T-cell (primary cell): ENCODE results near the gene FLNB. TPM values are rescaled to one million over a fixed set of nuclear protein-coding genes. Genes with fewer than 3 reads are reported as not detected.

Experiments
- ATAC-seq, 4 experiments: fragments of 200-7000 bp in 3 of 4; fragments of 150-1000 bp in 1 of 4; cut with Tn5 transposase; replicated peaks in 1 of 4; 1 replicate in 3 of 4; 2 replicates in 1 of 4; pipeline ENCODE4 v1.10.0; 2021; ENCODE audit warnings: moderate library complexity in 3 of 4, mild to moderate bottlenecking in 2 of 4, moderate number of reproducible peaks in 1 of 4
- CTCF ChIA-PET, 2 donors: fragments of 300-600 bp; sonication (Branson Sonifier 250); formaldehyde crosslinking; loops; one replicate each; lab custom pipeline; 2022; ENCODE audit warnings: antibody characterized with exemption in 2 of 2; lab: Charles Lee
- POLR2A ChIA-PET, 2 donors: fragments of 300-600 bp; sonication (Branson Sonifier 250); formaldehyde crosslinking; loops; one replicate each; lab custom pipeline; 2022; ENCODE audit warnings: antibody characterized with exemption in 2 of 2; lab: Charles Lee
- DNase-seq, 35 experiments: peaks; one replicate each; pipeline versions ENCODE4 v3.0.0 to v3.0.0-alpha.2; 2013 to 2023
- H3K27ac ChIP-seq: one replicate; pipeline ENCODE4 v1.5.1; 2013; ENCODE audit warnings: low read length
- H3K27me3 ChIP-seq, 2 experiments: replicated peaks in 1 of 2; 1 replicate in 1 of 2; 2 replicates in 1 of 2; pipeline versions ENCODE4 v1.6.1 to v1.7.0; 2013; ENCODE audit warnings: low read length in 1 of 2, mixed read lengths in 1 of 2; ENCODE audit not compliant: control insufficient read depth in 2 of 2, insufficient read depth in 2 of 2; ENCODE audit errors: extremely low read depth in 1 of 2
- H3K36me3 ChIP-seq, 2 donors: 1 replicate in 1 of 2; 2 replicates in 1 of 2; pipeline versions ENCODE4 v1.6.1 to v1.7.0; 2013; ENCODE audit warnings: low read length in 1 of 2; ENCODE audit not compliant: control insufficient read depth in 2 of 2, insufficient read depth in 1 of 2; ENCODE audit errors: extremely low read depth in 1 of 2
- H3K4me1 ChIP-seq, 2 experiments: 1 replicate in 1 of 2; 2 replicates in 1 of 2; pipeline versions ENCODE4 v1.6.1 to v1.7.0; 2013; ENCODE audit warnings: low read length in 2 of 2, mixed read lengths in 1 of 2; ENCODE audit not compliant: insufficient read depth in 2 of 2, control insufficient read depth in 1 of 2; ENCODE audit errors: extremely low read depth in 1 of 2
- H3K4me3 ChIP-seq, 2 donors: 1 replicate in 1 of 2; 2 replicates in 1 of 2; pipeline versions ENCODE4 v1.5.1 to v1.7.0; 2013; ENCODE audit warnings: mild to moderate bottlenecking in 2 of 2, low read length in 1 of 2, moderate library complexity in 1 of 2; ENCODE audit not compliant: control insufficient read depth in 1 of 2; ENCODE audit errors: extremely low read depth in 1 of 2
- H3K9me3 ChIP-seq: 2 replicates; pipeline ENCODE4 v1.7.0; 2013
- H3K27ac Mint-ChIP-seq, 2 donors: one replicate each; pipeline ENCODE4 v1.8.0; 2020 to 2021; ENCODE audit warnings: mild to moderate bottlenecking in 2 of 2, mixed read lengths in 2 of 2
- H3K27me3 Mint-ChIP-seq, 2 donors: one replicate each; pipeline ENCODE4 v1.8.0; 2021 to 2022; ENCODE audit warnings: mixed read lengths in 2 of 2
- H3K36me3 Mint-ChIP-seq: one replicate; pipeline ENCODE4 v1.8.0; 2021; ENCODE audit warnings: mixed read lengths
- H3K4me1 Mint-ChIP-seq, 3 donors: one replicate each; pipeline ENCODE4 v1.8.0; 2020 to 2022; ENCODE audit warnings: mixed read lengths in 3 of 3, mild to moderate bottlenecking in 1 of 3
- H3K4me3 Mint-ChIP-seq, 3 donors: one replicate each; pipeline ENCODE4 v1.8.0; 2020 to 2022; ENCODE audit warnings: mild to moderate bottlenecking in 3 of 3, mixed read lengths in 3 of 3, moderate library complexity in 3 of 3
- H3K9me3 Mint-ChIP-seq, 3 donors: one replicate each; pipeline ENCODE4 v1.8.0; 2020 to 2022; ENCODE audit warnings: mixed read lengths in 3 of 3
- WGBS: methylation state at CpG from one replicate; pipeline ENCODE4 v1.1.5; 2013; ENCODE audit warnings: missing lambda C conversion rate; ENCODE audit not compliant: insufficient coverage; 5-methylcytosine and 5-hydroxymethylcytosine counted together
- total RNA-seq, 35 experiments: library from RNA in 6 of 35; stranded (reverse) in 6 of 35; fragments of 120-200 nt in 1 of 35; gene quantifications; one replicate each; pipeline versions ENCODE4 v1.2.1 to v1.2.4 and lab custom pipeline; 2013 to 2026

The FLNB gene
- total RNA-seq, 5 donors from 2014 or later (not counting 1 experiment from before 2014, with no cell fraction given) = 37.0 to 79.7 (median 39.4) TPM

DNA sequence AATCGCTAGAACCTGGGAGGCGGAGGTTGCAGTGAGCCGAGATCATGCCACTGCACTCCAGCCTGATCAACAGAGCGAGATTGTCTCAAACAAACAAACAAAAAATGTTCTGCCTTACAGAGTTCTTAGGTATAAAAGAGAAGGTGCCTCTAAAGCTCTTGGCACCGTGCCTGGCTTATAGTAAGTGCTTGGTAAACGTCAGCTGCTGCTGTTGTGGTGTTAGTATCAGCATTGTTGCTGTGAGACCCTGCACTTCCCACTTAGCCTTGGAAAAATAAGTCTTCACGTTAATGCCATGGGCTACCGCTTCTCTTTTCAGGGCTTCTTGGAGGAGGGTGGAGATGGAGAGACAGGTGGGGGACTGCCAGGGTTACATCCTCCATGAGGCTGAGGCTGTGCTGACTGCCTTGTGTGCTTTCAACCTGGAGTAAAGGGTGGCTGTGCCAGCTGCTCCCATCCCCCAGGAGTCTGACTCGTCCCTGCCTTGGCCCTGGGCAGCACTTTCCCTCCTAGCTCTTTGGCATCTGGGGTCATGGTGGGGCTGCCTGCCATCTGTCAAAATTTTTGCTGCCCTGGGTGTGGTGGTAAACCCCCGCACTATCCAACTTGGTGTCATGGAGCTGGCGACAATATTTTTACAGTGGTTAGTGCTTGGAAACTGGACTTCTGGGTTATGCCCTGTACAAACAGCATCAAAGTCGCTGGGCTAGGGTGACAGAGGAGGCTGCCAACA lies 17.8 kb downstream of the FLNB start:
- DNase-seq = peak in 1 of 35 experiments; percentile 12
- Histone ChIP-seq H3K4me1 (peaks cover 0 to 9% of the 10 kb centered on the region in 2 experiments), H3K4me3 (no peak overlapping the region), H3K9me3 (no peaks in the 10 kb centered on the region), H3K27ac (no peak overlapping the region), H3K27me3 (no peaks in the 10 kb centered on the region), H3K36me3 (no peaks in the 10 kb centered on the region)
- Mint-ChIP-seq H3K27ac (no peak overlapping the region), H3K36me3 (peaks cover 2% of the 10 kb centered on the region), H3K4me3 (no peak overlapping the region), H3K4me1 (peaks cover 25 to 51% (median 38%) of the 10 kb centered on the region in 3 donors), H3K27me3 (no peaks in the 10 kb centered on the region), H3K9me3 (no peaks in the 10 kb centered on the region)
- ChIA-PET CTCF (no interaction called here), POLR2A (no interaction called here)
- WGBS = 72% methylated on average over 12 of the region's 12 CpGs
- peak in 1 of 4 experiments; percentile 46 for ATAC-seq

DNA sequence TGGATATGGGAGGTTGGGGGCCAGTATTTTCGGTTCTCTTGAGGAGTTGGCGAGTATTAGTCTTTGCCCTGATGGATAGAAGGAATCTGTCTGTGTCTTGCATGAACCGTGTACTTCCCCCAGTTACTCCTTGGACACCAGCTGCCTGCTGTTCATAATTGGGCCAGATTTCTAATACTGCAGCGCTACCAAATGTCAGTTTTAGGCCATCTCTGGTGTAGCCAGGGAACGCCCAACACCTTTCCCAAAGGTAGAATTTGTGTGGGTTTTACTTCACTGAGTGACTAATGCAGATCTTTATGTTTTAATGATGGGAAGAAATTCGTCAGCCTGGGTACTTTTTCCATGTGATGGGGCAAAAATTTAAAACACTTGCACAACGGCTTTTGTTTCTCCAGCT lies 18.4 kb downstream of the FLNB start:
- H3K4me3 Mint-ChIP-seq = no peak overlapping the region
- no peaks in the 10 kb centered on the region for H3K27me3 ChIP-seq
- peaks cover 25 to 45% (median 36%) of the 10 kb centered on the region in 3 donors for H3K4me1 Mint-ChIP-seq
- ChIA-PET CTCF (no interaction called here), POLR2A (interaction anchor here in 1 of 2 donors (0.6 kb wide), 1 partner anchor 395 kb away, joined by 3 read pairs; no protein-coding TSS in a partner anchor)
- H3K4me3 ChIP-seq = no peak overlapping the region
- no peaks in the 10 kb centered on the region for H3K36me3 ChIP-seq
- peaks cover 2% of the 10 kb centered on the region for H3K36me3 Mint-ChIP-seq
- H3K27me3 Mint-ChIP-seq = no peaks in the 10 kb centered on the region
- H3K27ac ChIP-seq = no peak overlapping the region
- no peak for ATAC-seq
- no peak for DNase-seq
- H3K27ac Mint-ChIP-seq = no peak overlapping the region
- peaks cover 0 to 6% of the 10 kb centered on the region in 2 experiments for H3K4me1 ChIP-seq
- H3K9me3 ChIP-seq = no peaks in the 10 kb centered on the region
- no peaks in the 10 kb centered on the region for H3K9me3 Mint-ChIP-seq
- 80% methylated on average over 2 of the region's 7 CpGs for WGBS

DNA sequence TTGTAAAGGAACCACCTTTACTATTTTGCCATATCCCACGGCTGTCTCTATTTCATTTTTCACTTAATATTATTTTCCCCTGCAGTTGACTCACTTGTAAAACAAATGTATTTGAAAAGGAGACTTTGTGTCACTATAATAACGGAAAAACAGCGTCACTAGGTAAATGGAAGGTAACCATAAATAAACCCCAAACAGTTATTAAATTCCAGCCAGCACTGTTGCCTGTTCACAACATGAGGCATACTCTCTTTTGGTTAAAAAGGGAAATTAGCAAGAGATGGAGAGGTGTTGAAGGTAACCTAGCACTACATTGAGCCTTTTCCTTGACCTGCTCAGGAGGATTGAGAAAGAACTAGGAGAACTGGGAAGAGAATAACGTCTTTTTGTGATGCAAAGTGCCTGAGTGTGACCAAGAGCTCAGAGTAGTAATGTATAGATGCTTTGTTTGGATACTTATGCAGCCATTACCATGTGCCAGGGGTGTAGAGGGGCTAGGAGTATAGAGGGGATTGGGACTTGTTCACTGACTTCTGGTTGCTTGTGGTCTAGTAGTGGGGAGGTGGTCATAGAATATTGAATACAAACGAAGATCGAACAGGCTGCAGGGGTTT lies 19.6 kb downstream of the FLNB start:
- POLR2A ChIA-PET = interaction anchor here in 1 of 2 donors (0.5 to 0.7 kb wide), 4 partner anchors 9 to 186 kb away, joined by 4 to 8 read pairs (median 6); no protein-coding TSS in a partner anchor
- no peak overlapping the region for H3K27ac Mint-ChIP-seq
- no peak overlapping the region for H3K27ac ChIP-seq
- no peaks in the 10 kb centered on the region for H3K27me3 Mint-ChIP-seq
- H3K36me3 ChIP-seq = no peaks in the 10 kb centered on the region
- H3K4me1 ChIP-seq = peaks cover 0 to 3% of the 10 kb centered on the region in 2 experiments
- H3K4me1 Mint-ChIP-seq = peaks cover 22 to 38% (median 27%) of the 10 kb centered on the region in 3 donors
- DNase-seq (no peak), ATAC-seq (no peak)
- H3K9me3 ChIP-seq = no peaks in the 10 kb centered on the region
- CTCF ChIA-PET = interaction anchor here in 1 of 2 donors (0.6 kb wide), 1 partner anchor 15 kb away, joined by 4 read pairs; no protein-coding TSS in a partner anchor
- H3K27me3 ChIP-seq = no peaks in the 10 kb centered on the region
- peaks cover 2% of the 10 kb centered on the region for H3K36me3 Mint-ChIP-seq
- WGBS = 71% methylated on average over 1 of the region's 6 CpGs
- no peak overlapping the region for H3K4me3 Mint-ChIP-seq
- H3K4me3 ChIP-seq = no peak overlapping the region
- no peaks in the 10 kb centered on the region for H3K9me3 Mint-ChIP-seq

DNA sequence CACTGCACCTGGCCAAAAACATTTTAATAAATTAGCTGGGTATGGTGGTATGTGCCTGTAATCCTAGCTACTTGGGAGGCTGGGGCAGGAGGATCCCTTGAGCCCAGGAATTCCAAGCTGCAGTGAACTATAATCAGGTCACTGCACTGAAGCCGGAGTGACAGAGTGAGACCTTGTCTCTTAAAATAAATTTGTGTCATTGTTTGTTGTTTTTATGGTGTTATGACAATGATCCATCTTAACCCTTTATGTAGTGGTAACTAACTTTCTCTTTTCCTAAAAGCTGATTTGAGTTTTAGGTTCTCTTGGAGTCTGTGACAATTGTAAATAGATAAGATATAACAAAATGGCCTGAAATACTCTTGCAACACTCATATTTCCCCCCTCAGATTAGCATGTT lies 20.7 kb downstream of the FLNB start:
- WGBS = no CpG with 5 or more reads among the region's 1 CpG
- Mint-ChIP-seq H3K27ac (no peak overlapping the region), H3K4me1 (peaks cover 20 to 46% (median 26%) of the 10 kb centered on the region in 3 donors), H3K36me3 (peaks cover 2% of the 10 kb centered on the region), H3K4me3 (no peak overlapping the region), H3K9me3 (no peaks in the 10 kb centered on the region), H3K27me3 (no peaks in the 10 kb centered on the region)
- Histone ChIP-seq H3K4me3 (no peak overlapping the region), H3K4me1 (peaks cover 0 to 4% of the 10 kb centered on the region in 2 experiments), H3K36me3 (no peaks in the 10 kb centered on the region), H3K27me3 (no peaks in the 10 kb centered on the region), H3K9me3 (no peaks in the 10 kb centered on the region), H3K27ac (no peak overlapping the region)
- ChIA-PET CTCF (interaction anchor here (0.6 to 1.0 kb wide), 2 partner anchors 16 to 148 kb away, joined by 3 to 4 read pairs; no protein-coding TSS in a partner anchor), POLR2A (interaction anchor here (0.5 to 0.7 kb wide), 2 partner anchors 45 to 265 kb away, joined by 3 to 6 read pairs; no protein-coding TSS in a partner anchor)
- no peak for DNase-seq
- no peak for ATAC-seq

DNA sequence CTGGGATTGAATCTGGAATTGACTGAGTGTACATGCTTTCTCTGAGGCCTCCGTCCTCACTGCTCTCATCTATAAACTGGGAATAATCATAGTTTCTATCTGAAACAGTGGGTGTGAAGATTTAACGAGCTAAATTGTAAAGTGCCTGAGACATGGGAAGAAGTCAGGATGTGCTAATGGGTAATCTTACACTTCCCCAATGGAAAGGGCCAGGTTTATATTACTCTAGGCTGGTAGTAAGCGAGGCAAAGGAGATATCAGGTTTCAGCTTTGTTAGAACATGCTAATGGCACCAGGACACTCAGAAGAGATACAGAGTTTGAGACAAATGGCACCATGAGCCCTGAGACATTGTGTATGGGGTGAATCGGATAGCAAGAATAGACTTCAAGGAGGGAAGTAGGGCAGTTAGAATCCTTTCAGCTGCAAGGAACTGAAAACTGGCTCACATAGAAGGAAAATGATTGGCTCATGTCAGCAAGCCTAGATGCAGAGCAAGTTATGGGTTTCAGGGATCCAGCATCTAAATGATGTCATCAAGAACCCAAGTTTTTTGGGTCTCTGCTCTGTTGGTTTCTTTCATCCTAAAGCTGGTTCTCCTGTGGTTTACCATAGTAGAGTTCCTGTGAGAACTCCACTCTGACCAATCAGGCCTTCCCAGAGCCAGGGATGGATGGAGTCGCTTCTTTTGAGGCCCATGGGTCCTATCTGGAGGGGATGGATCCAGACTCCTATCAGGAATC lies 21.8 kb downstream of the FLNB start:
- H3K4me3 ChIP-seq = no peak overlapping the region
- H3K27ac ChIP-seq = no peak overlapping the region
- ATAC-seq = no peak
- peaks cover 0 to 14% of the 10 kb centered on the region in 2 experiments for H3K4me1 ChIP-seq
- no peak overlapping the region for H3K27ac Mint-ChIP-seq
- ChIA-PET CTCF (interaction anchor here in 1 of 2 donors (0.6 kb wide), 1 partner anchor 18 kb away, joined by 7 read pairs; no protein-coding TSS in a partner anchor), POLR2A (no interaction called here)
- H3K27me3 Mint-ChIP-seq = no peaks in the 10 kb centered on the region
- H3K27me3 ChIP-seq = no peaks in the 10 kb centered on the region
- peaks cover 30 to 47% (median 36%) of the 10 kb centered on the region in 3 donors for H3K4me1 Mint-ChIP-seq
- H3K36me3 Mint-ChIP-seq = peaks cover 2% of the 10 kb centered on the region
- 92% methylated on average over 3 of the region's 5 CpGs for WGBS
- H3K4me3 Mint-ChIP-seq = no peak overlapping the region
- no peaks in the 10 kb centered on the region for H3K9me3 ChIP-seq
- no peaks in the 10 kb centered on the region for H3K9me3 Mint-ChIP-seq
- DNase-seq = no peak
- no peaks in the 10 kb centered on the region for H3K36me3 ChIP-seq

DNA sequence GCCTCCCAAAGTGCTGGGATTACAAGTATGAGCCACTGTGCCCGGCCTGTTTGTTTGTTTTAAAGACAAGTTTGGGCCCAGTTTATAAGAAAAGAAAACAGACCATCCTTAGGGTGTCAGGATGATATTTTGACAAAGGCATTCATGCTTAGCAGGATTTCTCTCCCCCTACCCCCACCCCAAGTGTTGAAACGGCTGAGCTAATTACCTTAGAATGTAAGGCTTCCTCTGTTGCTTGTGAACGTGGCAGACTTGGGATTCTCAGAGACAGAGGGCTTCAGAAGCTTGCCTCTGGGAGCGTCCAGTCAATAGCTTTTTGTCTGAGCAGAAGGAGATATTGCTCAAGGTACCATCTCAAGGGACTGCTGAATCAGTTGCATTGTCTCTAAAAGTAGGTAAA lies 24.0 kb downstream of the FLNB start:
- H3K27ac ChIP-seq = no peak overlapping the region
- H3K36me3 ChIP-seq = no peaks in the 10 kb centered on the region
- H3K9me3 ChIP-seq = no peaks in the 10 kb centered on the region
- H3K4me3 Mint-ChIP-seq = no peak overlapping the region
- H3K4me3 ChIP-seq = no peak overlapping the region
- DNase-seq = no peak
- no peaks in the 10 kb centered on the region for H3K27me3 Mint-ChIP-seq
- no peak for ATAC-seq
- 95% methylated on average over 3 of the region's 4 CpGs for WGBS
- H3K27me3 ChIP-seq = no peaks in the 10 kb centered on the region
- peaks cover 8 to 28% of the 10 kb centered on the region in 2 experiments for H3K4me1 ChIP-seq
- peak overlapping the region in 1 of 2 donors; percentile 13 for H3K27ac Mint-ChIP-seq
- POLR2A ChIA-PET = interaction anchor here in 1 of 2 donors (0.8 kb wide), 1 partner anchor 23 kb away, joined by 4 read pairs; no protein-coding TSS in a partner anchor
- no peaks in the 10 kb centered on the region for H3K9me3 Mint-ChIP-seq
- H3K4me1 Mint-ChIP-seq = peaks cover 44 to 53% (median 52%) of the 10 kb centered on the region in 3 donors
- CTCF ChIA-PET = interaction anchor here in 1 of 2 donors (0.6 kb wide), 1 partner anchor 24 kb away, joined by 3 read pairs; no protein-coding TSS in a partner anchor
- no peaks in the 10 kb centered on the region for H3K36me3 Mint-ChIP-seq
